ENCODE data around the gene DIP2C. TPM values are rescaled to one million over a fixed set of nuclear protein-coding genes. Genes with fewer than 3 reads are reported as not detected.

The DIP2C gene
- total RNA-seq, 2 donors from 2014 or later = 12.3 to 41.8 TPM

GRCh38 chr10:728603-729002, 39.1 kb upstream of the DIP2C start:
- WGBS = 82% methylated on average over 8 of the region's 8 CpGs
- Histone ChIP-seq H3K4me1 (replicated peaks) (no peaks in the 10 kb centered on the region), H3K4me3 (no peak overlapping the region), H3K9me3 (no peaks in the 10 kb centered on the region), H3K27me3 (replicated peaks; ENCODE audit: insufficient read depth) (no peaks in the 10 kb centered on the region), H3K27ac (no peak overlapping the region), H3K36me3 (no peaks in the 10 kb centered on the region)
- TF ChIP-seq POLR2A (IDR thresholded peaks at IDR 0.05) (no peak), POLR2AphosphoS5 (IDR thresholded peaks at IDR 0.05) (no peak), CTCF (IDR thresholded peaks at IDR 0.05) (no peak)
- intact Hi-C loops (cut with DNase I) = no loop called here
- DNase-seq (ENCODE audit: low spot score) = no peak

GRCh38 chr10:727162-727790, 37.8 kb upstream of the DIP2C start:
- no peak for DNase-seq (ENCODE audit: low spot score)
- H3K4me1 ChIP-seq (replicated peaks) = no peaks in the 10 kb centered on the region
- H3K4me3 ChIP-seq = no peak overlapping the region
- H3K9me3 ChIP-seq = no peaks in the 10 kb centered on the region
- no peaks in the 10 kb centered on the region for H3K36me3 ChIP-seq
- TF ChIP-seq POLR2A (IDR thresholded peaks at IDR 0.05) (no peak), CTCF (IDR thresholded peaks at IDR 0.05) (no peak), POLR2AphosphoS5 (IDR thresholded peaks at IDR 0.05) (no peak)
- H3K27ac ChIP-seq = no peak overlapping the region
- intact Hi-C loops (cut with DNase I) = no loop called here
- WGBS = 50% methylated on average over 15 of the region's 15 CpGs
- no peaks in the 10 kb centered on the region for H3K27me3 ChIP-seq (replicated peaks; ENCODE audit: insufficient read depth)

GRCh38 chr10:725786-726185, 36.3 kb upstream of the DIP2C start:
- Histone ChIP-seq H3K4me1 (replicated peaks) (no peaks in the 10 kb centered on the region), H3K4me3 (no peak overlapping the region), H3K36me3 (no peaks in the 10 kb centered on the region), H3K9me3 (no peaks in the 10 kb centered on the region), H3K27ac (no peak overlapping the region), H3K27me3 (replicated peaks; ENCODE audit: insufficient read depth) (no peaks in the 10 kb centered on the region)
- WGBS = 77% methylated on average over 11 of the region's 11 CpGs
- no peak for DNase-seq (ENCODE audit: low spot score)
- intact Hi-C loops (cut with DNase I) = no loop called here
- TF ChIP-seq CTCF (IDR thresholded peaks at IDR 0.05) (no peak), POLR2AphosphoS5 (IDR thresholded peaks at IDR 0.05) (no peak), POLR2A (IDR thresholded peaks at IDR 0.05) (no peak)

- Histone ChIP-seq H3K27ac (no peak overlapping the region), H3K4me1 (replicated peaks) (no peaks in the 10 kb centered on the region), H3K9me3 (no peaks in the 10 kb centered on the region), H3K36me3 (no peaks in the 10 kb centered on the region), H3K4me3 (no peak overlapping the region), H3K27me3 (replicated peaks; ENCODE audit: insufficient read depth) (no peaks in the 10 kb centered on the region)
- no peak for DNase-seq (ENCODE audit: low spot score)
- WGBS = 54% methylated on average over 12 of the region's 12 CpGs
- no peak for TF ChIP-seq CTCF (IDR thresholded peaks at IDR 0.05)
- TF ChIP-seq POLR2AphosphoS5 (IDR thresholded peaks at IDR 0.05) = no peak
- TF ChIP-seq POLR2A (IDR thresholded peaks at IDR 0.05) = no peak
- intact Hi-C loops (cut with DNase I) = no loop called here
Measured at GRCh38 chr10:725302-725701, 35.8 kb upstream of the DIP2C start.

GRCh38 chr10:723973-724372, 34.5 kb upstream of the DIP2C start:
- no peaks in the 10 kb centered on the region for H3K9me3 ChIP-seq
- no peak overlapping the region for H3K27ac ChIP-seq
- intact Hi-C loops (cut with DNase I) = no loop called here
- H3K27me3 ChIP-seq (replicated peaks; ENCODE audit: insufficient read depth) = no peaks in the 10 kb centered on the region
- H3K4me3 ChIP-seq = no peak overlapping the region
- no peaks in the 10 kb centered on the region for H3K4me1 ChIP-seq (replicated peaks)
- DNase-seq (ENCODE audit: low spot score) = no peak
- H3K36me3 ChIP-seq = no peaks in the 10 kb centered on the region
- 95% methylated on average over 14 of the region's 16 CpGs for WGBS
- TF ChIP-seq POLR2A (IDR thresholded peaks at IDR 0.05) (no peak), POLR2AphosphoS5 (IDR thresholded peaks at IDR 0.05) (no peak), CTCF (IDR thresholded peaks at IDR 0.05) (no peak)

Measured in prostate gland (tissue), 2 donors.